ENCODE results near the gene AFG1L.

DNA sequence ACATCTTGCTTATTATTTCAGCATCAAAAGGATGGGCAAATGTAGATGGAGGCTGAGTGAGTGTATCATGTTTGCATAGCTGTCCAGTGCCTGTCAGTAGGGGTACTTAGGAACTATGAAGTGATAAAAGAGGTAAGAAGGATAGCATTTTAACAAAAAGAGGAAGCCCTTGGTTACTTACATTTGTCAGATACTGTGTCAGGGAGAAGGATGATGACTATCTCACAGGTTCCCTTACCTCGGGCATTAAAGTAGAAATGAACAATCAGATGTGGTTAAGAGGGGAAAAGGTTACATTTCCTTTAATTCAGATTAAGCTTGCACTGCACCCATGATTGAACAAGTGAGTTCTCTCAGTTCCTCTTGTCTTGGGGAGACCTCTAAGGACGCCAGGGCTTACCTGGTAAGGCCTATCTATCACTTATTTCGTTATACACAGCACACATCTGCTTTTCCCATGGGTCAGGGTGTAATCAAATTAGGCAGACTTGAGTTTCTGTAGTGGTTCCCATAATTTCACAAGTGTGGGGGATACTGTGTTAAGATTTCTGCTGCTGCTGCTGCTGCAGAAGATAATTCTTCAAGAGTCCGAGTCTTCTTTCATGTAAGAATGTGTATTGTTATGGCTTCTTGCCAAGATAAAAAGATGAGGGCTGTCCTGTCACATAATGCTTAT, 270.4 kb downstream of the AFG1L start:
- TF ChIP-seq, protein P1, sequence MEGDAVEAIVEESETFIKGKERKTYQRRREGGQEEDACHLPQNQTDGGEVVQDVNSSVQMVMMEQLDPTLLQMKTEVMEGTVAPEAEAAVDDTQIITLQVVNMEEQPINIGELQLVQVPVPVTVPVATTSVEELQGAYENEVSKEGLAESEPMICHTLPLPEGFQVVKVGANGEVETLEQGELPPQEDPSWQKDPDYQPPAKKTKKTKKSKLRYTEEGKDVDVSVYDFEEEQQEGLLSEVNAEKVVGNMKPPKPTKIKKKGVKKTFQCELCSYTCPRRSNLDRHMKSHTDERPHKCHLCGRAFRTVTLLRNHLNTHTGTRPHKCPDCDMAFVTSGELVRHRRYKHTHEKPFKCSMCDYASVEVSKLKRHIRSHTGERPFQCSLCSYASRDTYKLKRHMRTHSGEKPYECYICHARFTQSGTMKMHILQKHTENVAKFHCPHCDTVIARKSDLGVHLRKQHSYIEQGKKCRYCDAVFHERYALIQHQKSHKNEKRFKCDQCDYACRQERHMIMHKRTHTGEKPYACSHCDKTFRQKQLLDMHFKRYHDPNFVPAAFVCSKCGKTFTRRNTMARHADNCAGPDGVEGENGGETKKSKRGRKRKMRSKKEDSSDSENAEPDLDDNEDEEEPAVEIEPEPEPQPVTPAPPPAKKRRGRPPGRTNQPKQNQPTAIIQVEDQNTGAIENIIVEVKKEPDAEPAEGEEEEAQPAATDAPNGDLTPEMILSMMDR (IDR thresholded peaks at IDR 0.05 in 8 of 11, conservative IDR thresholded peaks at IDR 0.05 in 3 of 11) = no peak
- TF ChIP-seq POLR2A (IDR thresholded peaks at IDR 0.05) (no peak), POLR2AphosphoS5 (IDR thresholded peaks at IDR 0.05) (peak in 1 of 3 donors; percentile 69)

Measured in spleen (tissue), 7 donors.